Natural killer cell (primary cell): ENCODE results near the gene TRANK1. TPM values are rescaled to one million over a fixed set of nuclear protein-coding genes. Genes with fewer than 3 reads are reported as not detected.
A peak's percentile ranks its signal among the peaks of the same experiment; 100 is the strongest.

Experiments
- ATAC-seq, 3 donors: fragments of 150-1000 bp in 2 of 3; fragments of 200-7000 bp in 1 of 3; cut with Tn5 transposase; 1 replicate in 1 of 3; 2 replicates in 2 of 3; pipeline ENCODE4 v1.10.0; 2021; ENCODE audit warnings: mild to moderate bottlenecking in 2 of 3, moderate library complexity in 2 of 3
- DNase-seq, 2 donors: peaks; one replicate each; pipeline versions ENCODE4 v3.0.0 to v3.0.0-alpha.2; 2013 to 2021; ENCODE audit warnings: mixed read lengths in 1 of 2
- H3K27ac ChIP-seq: one replicate; pipeline ENCODE4 v1.5.1; 2013; ENCODE audit warnings: mild to moderate bottlenecking, low read length
- H3K27me3 ChIP-seq: one replicate; pipeline ENCODE4 v1.6.1; 2013; ENCODE audit warnings: low read length; ENCODE audit not compliant: control insufficient read depth, insufficient read depth
- H3K36me3 ChIP-seq: one replicate; pipeline ENCODE4 v1.6.1; 2013; ENCODE audit warnings: low read length; ENCODE audit not compliant: control insufficient read depth, insufficient read depth
- H3K4me1 ChIP-seq: one replicate; pipeline ENCODE4 v1.6.1; 2013; ENCODE audit warnings: low read length; ENCODE audit not compliant: control insufficient read depth, insufficient read depth
- H3K4me3 ChIP-seq: one replicate; pipeline ENCODE4 v1.5.1; 2013; ENCODE audit warnings: low read length
- H3K9me3 ChIP-seq: one replicate; pipeline ENCODE4 v1.6.1; 2013; ENCODE audit warnings: low read length; ENCODE audit not compliant: control insufficient read depth, insufficient read depth
- H3K27ac Mint-ChIP-seq, 2 donors: one replicate each; pipeline ENCODE4 v1.8.0; 2022; ENCODE audit warnings: mild to moderate bottlenecking in 2 of 2, mixed read lengths in 2 of 2, moderate library complexity in 1 of 2
- H3K27me3 Mint-ChIP-seq, 2 donors: one replicate each; pipeline ENCODE4 v1.8.0; 2022; ENCODE audit warnings: low read depth in 2 of 2, mixed read lengths in 2 of 2
- H3K36me3 Mint-ChIP-seq: one replicate; pipeline ENCODE4 v1.8.0; 2022; ENCODE audit warnings: mixed read lengths
- H3K4me1 Mint-ChIP-seq, 2 donors: one replicate each; pipeline ENCODE4 v1.8.0; 2022; ENCODE audit warnings: mixed read lengths in 2 of 2
- H3K4me3 Mint-ChIP-seq: one replicate; pipeline ENCODE4 v1.8.0; 2022; ENCODE audit warnings: mild to moderate bottlenecking, moderate library complexity, mixed read lengths
- H3K9me3 Mint-ChIP-seq, 2 donors: one replicate each; pipeline ENCODE4 v1.8.0; 2022; ENCODE audit warnings: mixed read lengths in 2 of 2
- WGBS: methylation state at CpG from one replicate; pipeline ENCODE4 v1.1.7; 2013; ENCODE audit warnings: missing lambda C conversion rate; ENCODE audit not compliant: insufficient coverage; 5-methylcytosine and 5-hydroxymethylcytosine counted together
- intact Hi-C: fragments of 100-400 bp; cut with micrococcal nuclease; formaldehyde crosslinking; loops from one replicate; pipeline ENCODE4 v1.14.2; 2022
- total RNA-seq, 4 donors: library from RNA; stranded (reverse); fragments of 120-200 nt in 1 of 4; gene quantifications; one replicate each; pipeline versions ENCODE4 v1.2.3 to v1.2.4, GENCODE V29; 2013 to 2022
- TF ChIP-seq, protein P1 (sequence below): fragments of 200-600 bp; IDR thresholded peaks from one replicate; pipeline ENCODE4 v1.8.0; 2022; ENCODE audit warnings: antibody characterized with exemption

TRANK1 gene
- total RNA-seq, 3 donors from 2014 or later (not counting 1 experiment from before 2014, with no cell fraction given), result 105 to 158 (median 139) TPM

- peak; percentile 77 to 85 (median 81) for ATAC-seq
Observed at GRCh38 chr3:36843065-36844051, 101.5 kb downstream of the TRANK1 start.

GRCh38 chr3:36842275-36842674, 102.6 kb downstream of the TRANK1 start:
- 63% methylated on average over 5 of the region's 5 CpGs for WGBS
- intact Hi-C loops, result loop anchor here (5.0 kb wide), 1 partner anchor 875 kb away; no protein-coding TSS in a partner anchor
- Histone ChIP-seq H3K4me1 (peaks cover 26% of the 10 kb centered on the region), H3K9me3 (peaks cover 5% of the 10 kb centered on the region), H3K36me3 (peaks cover 73% of the 10 kb centered on the region), H3K27ac (peak overlapping the region; percentile 49), H3K4me3 (no peak overlapping the region), H3K27me3 (no peaks in the 10 kb centered on the region)
- no peak for DNase-seq
- peaks cover 58 to 60% of the 10 kb centered on the region in 2 donors for H3K4me1 Mint-ChIP-seq
- H3K27ac Mint-ChIP-seq, result peak overlapping the region; percentile 84 to 90
- H3K36me3 Mint-ChIP-seq, result peaks cover 40% of the 10 kb centered on the region
- no peaks in the 10 kb centered on the region for H3K9me3 Mint-ChIP-seq
- TF ChIP-seq, protein P1, sequence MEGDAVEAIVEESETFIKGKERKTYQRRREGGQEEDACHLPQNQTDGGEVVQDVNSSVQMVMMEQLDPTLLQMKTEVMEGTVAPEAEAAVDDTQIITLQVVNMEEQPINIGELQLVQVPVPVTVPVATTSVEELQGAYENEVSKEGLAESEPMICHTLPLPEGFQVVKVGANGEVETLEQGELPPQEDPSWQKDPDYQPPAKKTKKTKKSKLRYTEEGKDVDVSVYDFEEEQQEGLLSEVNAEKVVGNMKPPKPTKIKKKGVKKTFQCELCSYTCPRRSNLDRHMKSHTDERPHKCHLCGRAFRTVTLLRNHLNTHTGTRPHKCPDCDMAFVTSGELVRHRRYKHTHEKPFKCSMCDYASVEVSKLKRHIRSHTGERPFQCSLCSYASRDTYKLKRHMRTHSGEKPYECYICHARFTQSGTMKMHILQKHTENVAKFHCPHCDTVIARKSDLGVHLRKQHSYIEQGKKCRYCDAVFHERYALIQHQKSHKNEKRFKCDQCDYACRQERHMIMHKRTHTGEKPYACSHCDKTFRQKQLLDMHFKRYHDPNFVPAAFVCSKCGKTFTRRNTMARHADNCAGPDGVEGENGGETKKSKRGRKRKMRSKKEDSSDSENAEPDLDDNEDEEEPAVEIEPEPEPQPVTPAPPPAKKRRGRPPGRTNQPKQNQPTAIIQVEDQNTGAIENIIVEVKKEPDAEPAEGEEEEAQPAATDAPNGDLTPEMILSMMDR, result no peak
- ATAC-seq, result no peak
- no peaks in the 10 kb centered on the region for H3K27me3 Mint-ChIP-seq
- H3K4me3 Mint-ChIP-seq, result peak overlapping the region; percentile 75

More at GRCh38 chr3:36843065-36844051, 101.5 kb downstream of the TRANK1 start:
- DNase-seq, result peak; percentile 37 to 70
- TF ChIP-seq, protein P1, result peak; percentile 70
- Mint-ChIP-seq H3K27me3 (no peaks in the 10 kb centered on the region), H3K27ac (peak overlapping the region; percentile 84 to 90), H3K4me1 (peaks cover 57 to 61% of the 10 kb centered on the region in 2 donors), H3K36me3 (peaks cover 42% of the 10 kb centered on the region), H3K9me3 (no peaks in the 10 kb centered on the region), H3K4me3 (peak overlapping the region; percentile 75)
- intact Hi-C loops, result loop anchor here (1.0 to 5.0 kb wide), 2 partner anchors 33 to 876 kb away; no protein-coding TSS in a partner anchor
- H3K9me3 ChIP-seq, result peaks cover 5% of the 10 kb centered on the region
- no peaks in the 10 kb centered on the region for H3K27me3 ChIP-seq
- peak overlapping the region; percentile 49 for H3K27ac ChIP-seq
- H3K36me3 ChIP-seq, result peaks cover 67% of the 10 kb centered on the region
- 50% methylated on average over 4 of the region's 4 CpGs for WGBS
- H3K4me1 ChIP-seq, result peaks cover 26% of the 10 kb centered on the region
- no peak overlapping the region for H3K4me3 ChIP-seq

DNA sequence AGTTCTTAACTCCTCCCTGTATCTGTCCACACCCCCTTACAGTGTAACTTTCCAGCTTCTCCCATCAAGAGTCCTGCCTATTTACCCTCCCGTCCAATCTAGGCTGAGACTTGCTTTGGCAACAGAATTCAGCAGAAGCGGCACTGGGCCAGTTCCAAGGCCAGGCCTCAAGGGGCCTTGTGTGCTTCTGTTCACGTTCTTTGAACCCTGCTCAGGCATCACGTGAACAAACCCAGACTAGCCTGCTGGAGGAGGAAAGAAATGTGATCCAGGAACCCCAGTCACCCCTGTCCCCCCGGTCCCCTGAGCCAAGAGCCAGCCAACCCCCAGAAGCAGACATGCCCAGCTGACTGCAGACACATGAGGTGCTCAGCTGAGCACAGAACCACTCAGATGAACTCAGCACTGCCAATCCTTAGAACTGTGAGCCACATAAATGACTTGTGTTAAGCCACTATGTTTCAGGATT, 104.4 kb downstream of the TRANK1 start:
- H3K9me3 Mint-ChIP-seq, result no peaks in the 10 kb centered on the region
- H3K9me3 ChIP-seq, result peaks cover 5% of the 10 kb centered on the region
- intact Hi-C loops, result loop anchor here (5.0 kb wide), 1 partner anchor 873 kb away; no protein-coding TSS in a partner anchor
- H3K27me3 ChIP-seq, result no peaks in the 10 kb centered on the region
- H3K4me3 ChIP-seq, result no peak overlapping the region
- DNase-seq (no peak), ATAC-seq (no peak)
- H3K27ac ChIP-seq, result no peak overlapping the region
- H3K4me3 Mint-ChIP-seq, result no peak overlapping the region
- peak overlapping the region in 1 of 2 donors; percentile 44 for H3K27ac Mint-ChIP-seq
- no peaks in the 10 kb centered on the region for H3K27me3 Mint-ChIP-seq
- TF ChIP-seq, protein P1, result no peak
- peaks cover 72% of the 10 kb centered on the region for H3K36me3 ChIP-seq
- H3K36me3 Mint-ChIP-seq, result peaks cover 25% of the 10 kb centered on the region
- WGBS, result 97% methylated on average over 5 of the region's 5 CpGs
- H3K4me1 Mint-ChIP-seq, result peaks cover 59 to 62% of the 10 kb centered on the region in 2 donors
- H3K4me1 ChIP-seq, result peaks cover 26% of the 10 kb centered on the region
